SK-N-SH treated with all-trans-retinoic acid at 6 μM for 48 hours (cell line): Measurements from ENCODE around the gene RAB11FIP4.

Experiments
- ATAC-seq: fragments of 200-7000 bp; cut with Tn5 transposase; 3 replicates; pipeline ENCODE4 v1.9.1; 2020; ENCODE audit warnings: mild to moderate bottlenecking, moderate library complexity
- ARNTL ChIP-seq: fragments of 450-650 bp; formaldehyde crosslinking; IDR thresholded peaks from 2 replicates; pipeline ENCODE4 v1.5.0; 2020; ENCODE audit warnings: low read depth, mild to moderate bottlenecking, moderate library complexity, borderline replicate concordance
- CREB5 ChIP-seq: fragments of 250-450 bp; sonication (Bioruptor Pico); IDR thresholded peaks from 2 replicates; pipeline ENCODE4 v1.5.1; 2020; ENCODE audit warnings: low read depth, mild to moderate bottlenecking, moderate library complexity
- CSDC2 ChIP-seq: fragments of 250-450 bp; sonication (Bioruptor Pico); IDR thresholded peaks from 2 replicates; pipeline ENCODE4 v1.5.0; 2020; ENCODE audit warnings: mild to moderate bottlenecking, moderate library complexity
- CSRNP3 ChIP-seq: fragments of 250-450 bp; sonication (Bioruptor Pico); IDR thresholded peaks from 2 replicates; pipeline ENCODE4 v1.5.1; 2021; ENCODE audit warnings: mild to moderate bottlenecking, moderate library complexity
- GLIS3 ChIP-seq: fragments of 250-450 bp; sonication (Bioruptor Pico); IDR thresholded peaks from 2 replicates; pipeline ENCODE4 v1.5.0; 2020; ENCODE audit warnings: mild to moderate bottlenecking, moderate library complexity
- ISL1 ChIP-seq: fragments of 250-450 bp; sonication (Bioruptor Pico); IDR thresholded peaks from 2 replicates; pipeline ENCODE4 v2.1.2; 2022; ENCODE audit warnings: mild to moderate bottlenecking, moderate library complexity
- POU6F1 ChIP-seq: fragments of 250-450 bp; sonication (Bioruptor Pico); IDR thresholded peaks from 2 replicates; pipeline ENCODE4 v1.8.0; 2021; ENCODE audit warnings: low read depth, mild to moderate bottlenecking, moderate library complexity, borderline replicate concordance
- PPARA ChIP-seq: fragments of 250-450 bp; sonication (Bioruptor Pico); IDR thresholded peaks from 2 replicates; pipeline ENCODE4 v1.5.0; 2020; ENCODE audit warnings: mild to moderate bottlenecking, borderline replicate concordance
- RARB ChIP-seq: fragments of 250-450 bp; sonication (Bioruptor Pico); IDR thresholded peaks from 2 replicates; pipeline ENCODE4 v1.8.0; 2021; ENCODE audit warnings: mild to moderate bottlenecking, moderate library complexity
- SNAI2 ChIP-seq: fragments of 250-450 bp; sonication (Bioruptor Pico); IDR thresholded peaks from 2 replicates; pipeline ENCODE4 v1.5.0; 2020; ENCODE audit warnings: mild to moderate bottlenecking, moderate library complexity
- TCF4 ChIP-seq: fragments of 250-450 bp; sonication (Bioruptor Pico); IDR thresholded peaks from 2 replicates; pipeline ENCODE4 v1.8.0; 2021; ENCODE audit warnings: mild to moderate bottlenecking, moderate library complexity, borderline replicate concordance
- TOX ChIP-seq: fragments of 250-450 bp; sonication (Bioruptor Pico); IDR thresholded peaks from 2 replicates; pipeline ENCODE4 v1.8.0; 2021; ENCODE audit warnings: mild to moderate bottlenecking, moderate library complexity, borderline replicate concordance
- TSHZ2 ChIP-seq: fragments of 250-450 bp; sonication (Bioruptor Pico); IDR thresholded peaks from 2 replicates; pipeline ENCODE4 v1.5.0; 2020; ENCODE audit warnings: mild to moderate bottlenecking, moderate library complexity
- ZC3H10 ChIP-seq: fragments of 250-450 bp; sonication (Bioruptor Pico); IDR thresholded peaks from 2 replicates; pipeline ENCODE4 v1.5.1; 2021; ENCODE audit warnings: mild to moderate bottlenecking, moderate library complexity
- ZFP3 ChIP-seq: fragments of 250-450 bp; sonication (Bioruptor Pico); IDR thresholded peaks from 2 replicates; pipeline ENCODE4 v1.5.0; 2020; ENCODE audit warnings: mild to moderate bottlenecking, moderate library complexity
- ZFP30 ChIP-seq: fragments of 450-650 bp; formaldehyde crosslinking; IDR thresholded peaks from 2 replicates; pipeline ENCODE4 v1.5.0; 2022; ENCODE audit warnings: mild to moderate bottlenecking, moderate library complexity
- ZNF565 ChIP-seq: fragments of 450-650 bp; formaldehyde crosslinking; conservative IDR thresholded peaks from 2 replicates; pipeline ENCODE4 v1.5.0; 2020; ENCODE audit warnings: low read depth, mild to moderate bottlenecking, moderate library complexity
- ZNF70 ChIP-seq: fragments of 450-650 bp; formaldehyde crosslinking; IDR thresholded peaks from 2 replicates; pipeline ENCODE4 v1.5.0; 2020; ENCODE audit warnings: mild to moderate bottlenecking, moderate library complexity
- ZNF8 ChIP-seq: fragments of 450-650 bp; formaldehyde crosslinking; IDR thresholded peaks from 2 replicates; pipeline ENCODE4 v1.5.0; 2020; ENCODE audit warnings: mild to moderate bottlenecking, moderate library complexity

Gene RAB11FIP4

GRCh38 chr17:31575043-31575442 is 183.6 kb downstream of the RAB11FIP4 start:
- no peak for ATAC-seq
- no peak for TF ChIP-seq CSRNP3 (CRISPR knock-in tag)
- no peak for TF ChIP-seq TOX
- TF ChIP-seq TSHZ2 (CRISPR knock-in tag), result no peak
- TF ChIP-seq CREB5, result no peak
- no peak for TF ChIP-seq ZFP3 (CRISPR knock-in tag)
- no peak for TF ChIP-seq POU6F1 (CRISPR knock-in tag)
- no peak for TF ChIP-seq SNAI2 (CRISPR knock-in tag)
- TF ChIP-seq ARNTL (CRISPR knock-in tag), result no peak
- TF ChIP-seq ZFP30 (CRISPR knock-in tag), result no peak
- TF ChIP-seq, all 23 proteins: peak for 0

GRCh38 chr17:31579265-31579664 is 187.8 kb downstream of the RAB11FIP4 start:
- ATAC-seq, result peak; percentile 4; the same call in 2 of the 3 replicates
- TF ChIP-seq ARNTL (CRISPR knock-in tag) (no peak), GLIS3 (CRISPR knock-in tag) (no peak), ZC3H10 (CRISPR knock-in tag) (no peak), CREB5 (no peak), TSHZ2 (CRISPR knock-in tag) (peak; percentile 82; the same call in 1 of the 2 replicates), ZFP30 (CRISPR knock-in tag) (no peak), ISL1 (CRISPR knock-in tag) (peak; percentile 37; the same call in 1 of the 2 replicates)

GRCh38 chr17:31580316-31580705 is 188.8 kb downstream of the RAB11FIP4 start:
- no peak for ATAC-seq
- TF ChIP-seq PPARA (no peak), CSDC2 (CRISPR knock-in tag) (no peak), CSRNP3 (CRISPR knock-in tag) (no peak), ISL1 (CRISPR knock-in tag) (no peak), ZNF8 (CRISPR knock-in tag) (no peak), ZNF70 (CRISPR knock-in tag) (no peak), ARNTL (CRISPR knock-in tag) (no peak), ZNF565 (no peak), RARB (CRISPR knock-in tag) (no peak), TCF4 (CRISPR knock-in tag) (no peak), SNAI2 (CRISPR knock-in tag) (no peak)
